Right lobe of liver (tissue), 6 donors: ENCODE measurements around the gene CRISPLD2. TPM values are rescaled to one million over a fixed set of nuclear protein-coding genes. Genes with fewer than 3 reads are reported as not detected.

Experiments used
- ATAC-seq, 4 donors: fragments of 200-7000 bp; cut with Tn5 transposase; one replicate each; pipeline ENCODE4 v1.9.1; 2020; ENCODE audit warnings: mild to moderate bottlenecking in 4 of 4, moderate library complexity in 4 of 4
- DNase-seq, 3 donors: peaks; one replicate each; pipeline ENCODE4 v3.0.0-alpha.2; 2020
- H3K27ac ChIP-seq, 3 donors: fragments of 200-600 bp; one replicate each; pipeline ENCODE4 v1.8.0; 2022
- H3K27me3 ChIP-seq, 2 donors: fragments of 200-600 bp; one replicate each; pipeline ENCODE4 v1.8.0; 2022
- H3K36me3 ChIP-seq, 4 donors: fragments of 200-600 bp; sonication (generic) in 1 of 4; one replicate each; pipeline versions ENCODE4 v1.5.1 to v1.8.0; 2017 to 2022; ENCODE audit warnings: control low read depth in 1 of 4
- H3K4me1 ChIP-seq, 4 donors: fragments of 200-600 bp; sonication (generic) in 1 of 4; one replicate each; pipeline versions ENCODE4 v1.5.1 to v1.8.0; 2017 to 2022; ENCODE audit warnings: control low read depth in 1 of 4
- H3K4me3 ChIP-seq, 3 donors: fragments of 200-600 bp; one replicate each; pipeline ENCODE4 v1.8.0; 2022
- H3K9me3 ChIP-seq, 4 donors: fragments of 200-600 bp; sonication (generic) in 1 of 4; one replicate each; pipeline versions ENCODE4 v1.5.1 to v1.8.0; 2017 to 2022; ENCODE audit warnings: control low read depth in 1 of 4
- CTCF ChIP-seq, 4 donors: fragments of 200-600 bp in 3 of 4; fragments of 450-650 bp in 1 of 4; IDR thresholded peaks; one replicate each; pipeline versions ENCODE4 v1.5.1 to v1.8.0; 2016 to 2022; ENCODE audit warnings: antibody characterized with exemption in 4 of 4, mild to moderate bottlenecking in 2 of 4
- POLR2A ChIP-seq: fragments of 450-650 bp; IDR thresholded peaks from one replicate; pipeline ENCODE4 v1.6.1; 2017; ENCODE audit warnings: antibody characterized with exemption, mild to moderate bottlenecking
- WGBS: methylation state at CpG from one replicate; pipeline ENCODE4 v1.1.6; 2018; ENCODE audit warnings: low coverage, low lambda C conversion rate; ENCODE audit not compliant: insufficient coverage; ENCODE audit errors: missing lambda C conversion rate; 5-methylcytosine and 5-hydroxymethylcytosine counted together
- intact Hi-C, 2 donors: fragments of 100-400 bp; cut with DNase I; formaldehyde crosslinking; loops; one replicate each; pipeline versions ENCODE4 v1.11.2 to v1.14.1; 2022
- total RNA-seq, 6 experiments: library from RNA; depleted of rRNA in 2 of 6; stranded (reverse); fragments of >200 nt in 2 of 6; fragmentation: NEBNext Ultra II Directional in 3 of 6; extraction: Animal tissue kit (Norgen Biotek cat#: 25700) in 3 of 6; gene quantifications; one replicate each; pipeline versions ENCODE4 v1.1.0 to v1.2.4, GENCODE V29; 2016 to 2023
- donor health status: DM: no; HTN: yes; CAD: no.
- donor health status: DM: no; HTN: no; CAD: no.
- donor health status: DM: no; HTN: no; CAD: no.
- donor health status: DM: no; HTN: yes; CAD: no.
- donor health status: DM: no; HTN: yes; CAD: no.

The CRISPLD2 gene
- total RNA-seq, 6 experiments from 2014 or later = 2.9 to 14.8 (median 8.9) TPM

GRCh38 chr16:84918006-84918909, 98.5 kb downstream of the CRISPLD2 start:
- Histone ChIP-seq H3K27ac (no peak overlapping the region), H3K9me3 (no peaks in the 10 kb centered on the region), H3K27me3 (no peaks in the 10 kb centered on the region), H3K36me3 (no peaks in the 10 kb centered on the region), H3K4me3 (no peak overlapping the region), H3K4me1 (peaks cover 0 to 19% (median 4%) of the 10 kb centered on the region in 4 donors)
- WGBS = 89% methylated on average over 20 of the region's 20 CpGs
- intact Hi-C loops = no loop called here
- TF ChIP-seq POLR2A (no peak), CTCF (IDR thresholded peaks at IDR 0.05) (no peak)
- DNase-seq (no peak), ATAC-seq (no peak)

DNA sequence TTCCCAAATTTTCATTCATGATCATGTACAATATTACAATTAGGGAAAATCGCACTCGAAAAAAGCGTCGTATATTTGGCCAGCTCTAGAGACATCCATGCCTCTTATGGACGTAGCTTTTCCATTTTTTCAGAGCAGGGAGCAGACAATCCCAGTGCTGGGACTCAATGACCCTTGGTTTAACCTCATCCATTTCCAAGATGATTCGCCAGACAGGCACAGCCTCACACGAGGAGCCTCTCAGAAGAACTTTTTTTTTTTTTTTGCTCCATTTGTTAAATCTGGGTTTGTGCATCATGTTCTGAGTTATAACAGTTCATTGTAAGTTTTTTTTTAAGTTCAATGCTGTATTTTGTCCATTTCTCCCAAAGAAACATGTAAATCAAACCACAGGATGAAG, 99.5 kb downstream of the CRISPLD2 start:
- peaks cover 0 to 10% (median 0%) of the 10 kb centered on the region in 4 donors for H3K4me1 ChIP-seq
- H3K27me3 ChIP-seq = no peaks in the 10 kb centered on the region
- no peak overlapping the region for H3K27ac ChIP-seq
- DNase-seq (no peak), ATAC-seq (no peak)
- H3K9me3 ChIP-seq = no peaks in the 10 kb centered on the region
- no peaks in the 10 kb centered on the region for H3K36me3 ChIP-seq
- 64% methylated on average over 7 of the region's 7 CpGs for WGBS
- H3K4me3 ChIP-seq = no peak overlapping the region
- TF ChIP-seq POLR2A (no peak), CTCF (IDR thresholded peaks at IDR 0.05) (no peak)
- intact Hi-C loops = no loop called here

- Histone ChIP-seq H3K4me3 (no peak overlapping the region), H3K4me1 (peaks cover 0 to 8% (median 2%) of the 10 kb centered on the region in 4 donors), H3K27me3 (no peaks in the 10 kb centered on the region), H3K27ac (no peak overlapping the region), H3K9me3 (no peaks in the 10 kb centered on the region), H3K36me3 (no peaks in the 10 kb centered on the region)
- intact Hi-C loops = no loop called here
- peak in 1 of 3 donors; percentile 45 for DNase-seq
- no peak for ATAC-seq
- 71% methylated on average over 4 of the region's 13 CpGs for WGBS
- TF ChIP-seq POLR2A (no peak), CTCF (IDR thresholded peaks at IDR 0.05) (no peak)
Observed at GRCh38 chr16:84919708-84920107, 99.9 kb downstream of the CRISPLD2 start.

DNA sequence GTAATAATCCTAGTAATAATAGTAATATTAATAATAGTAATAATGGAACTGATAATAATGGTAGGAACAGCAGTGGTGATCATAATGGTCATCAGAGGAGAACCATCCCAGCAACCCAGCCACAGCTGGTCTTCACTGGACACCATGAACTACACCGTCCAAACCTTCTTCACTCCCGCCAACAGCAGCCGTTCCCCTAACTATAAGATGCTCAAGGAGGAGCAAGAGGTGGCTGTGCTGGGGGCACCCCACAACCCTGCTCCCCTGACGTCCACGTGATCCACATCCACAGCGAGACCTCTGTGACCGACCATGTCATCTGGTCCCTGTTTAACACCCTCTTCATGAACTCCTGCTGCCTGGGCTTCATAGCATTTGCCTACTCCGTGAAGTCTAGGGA, 100.5 kb downstream of the CRISPLD2 start:
- no peak for ATAC-seq
- H3K9me3 ChIP-seq = no peaks in the 10 kb centered on the region
- H3K27ac ChIP-seq = no peak overlapping the region
- H3K4me1 ChIP-seq = peaks cover 0 to 11% (median 4%) of the 10 kb centered on the region in 4 donors
- H3K36me3 ChIP-seq = no peaks in the 10 kb centered on the region
- TF ChIP-seq POLR2A (no peak), CTCF (IDR thresholded peaks at IDR 0.05) (no peak)
- H3K4me3 ChIP-seq = no peak overlapping the region
- 93% methylated on average over 6 of the region's 8 CpGs for WGBS
- no peaks in the 10 kb centered on the region for H3K27me3 ChIP-seq
- DNase-seq = no peak
- intact Hi-C loops = no loop called here
